SK-N-DZ (cell line): ENCODE results near the gene USO1.
"Not testable (repeated sequence)": the region's sequence is repeated elsewhere in the genome, so short reads cannot be mapped to it uniquely, and the experiment has no call there.

Experiments
- DNase-seq: peaks from one replicate; pipeline ENCODE4 v3.0.0-alpha.2; 2015; ENCODE audit warnings: low spot score

The USO1 gene

GRCh38 chr4:75710246-75710645 is 14.1 kb upstream of the USO1 start:
- no peak for DNase-seq

- no peak for DNase-seq
Measured at GRCh38 chr4:75714011-75714410, 10.4 kb upstream of the USO1 start.

- no peak for DNase-seq
Measured at GRCh38 chr4:75714704-75715103, 9.7 kb upstream of the USO1 start.

GRCh38 chr4:75715105-75715799 is 9.1 kb upstream of the USO1 start:
- DNase-seq: no peak

- not testable (repeated sequence) for DNase-seq
Measured at GRCh38 chr4:75716054-75716453, 8.3 kb upstream of the USO1 start.

GRCh38 chr4:75717408-75717807 is 7.0 kb upstream of the USO1 start:
- DNase-seq: no peak

GRCh38 chr4:75718529-75718928 is 5.8 kb upstream of the USO1 start:
- no peak for DNase-seq

- no peak for DNase-seq
Measured at GRCh38 chr4:75722417-75722816, 2.0 kb upstream of the USO1 start.

GRCh38 chr4:75723163-75724065 is 963 bp upstream of the USO1 start:
- peak; percentile 46 for DNase-seq

GRCh38 chr4:75724867-75725724 is 719 bp downstream of the USO1 start:
- DNase-seq: peak; percentile 70

- not testable (repeated sequence) for DNase-seq
Measured at GRCh38 chr4:75725942-75726538, 1.7 kb downstream of the USO1 start.

GRCh38 chr4:75726577-75726976 is 2.2 kb downstream of the USO1 start:
- DNase-seq: no peak

- DNase-seq: no peak
Measured at GRCh38 chr4:75727073-75727472, 2.7 kb downstream of the USO1 start.

GRCh38 chr4:75729836-75730235 is 5.5 kb downstream of the USO1 start:
- no peak for DNase-seq

GRCh38 chr4:75733369-75733768 is 9.0 kb downstream of the USO1 start:
- no peak for DNase-seq

- no peak for DNase-seq
Measured at GRCh38 chr4:75735525-75735924, 11.1 kb downstream of the USO1 start.

GRCh38 chr4:75736862-75737261 is 12.5 kb downstream of the USO1 start:
- DNase-seq: no peak

GRCh38 chr4:75737398-75737797 is 13.0 kb downstream of the USO1 start:
- DNase-seq: no peak

- DNase-seq: no peak
Measured at GRCh38 chr4:75741027-75741426, 16.6 kb downstream of the USO1 start.

- no peak for DNase-seq
Measured at GRCh38 chr4:75742451-75742850, 18.1 kb downstream of the USO1 start.

- no peak for DNase-seq
Measured at GRCh38 chr4:75745161-75745560, 20.8 kb downstream of the USO1 start.
